Smooth muscle cell (in vitro differentiated cells): ENCODE results near the gene DDX10. TPM values are rescaled to one million over a fixed set of nuclear protein-coding genes. Genes with fewer than 3 reads are reported as not detected.

ENCODE experiments used
- DNase-seq: peaks from one replicate; lab custom pipeline; 2025; ENCODE audit not compliant: unreplicated experiment; lab: John Stamatoyannopoulos, UW
- H2AFZ ChIP-seq: fragments of 200-600 bp; sonication (generic); 2 replicates; pipeline ENCODE4 v1.6.0; 2016; ENCODE audit warnings: antibody characterized with exemption, low read depth, mild to moderate bottlenecking
- H3F3A ChIP-seq: fragments of 200-600 bp; sonication (generic); 2 replicates; pipeline ENCODE4 v1.6.0; 2017; ENCODE audit warnings: antibody characterized with exemption, low read depth
- H3K27ac ChIP-seq: fragments of 200-600 bp; sonication (generic); 2 replicates; pipeline ENCODE4 v1.5.1; 2016; ENCODE audit warnings: low read depth, mild to moderate bottlenecking
- H3K27me3 ChIP-seq: fragments of 200-600 bp; sonication (generic); 2 replicates; pipeline ENCODE4 v1.6.1; 2016; ENCODE audit warnings: low read depth, mild to moderate bottlenecking
- H3K36me3 ChIP-seq: fragments of 200-600 bp; sonication (generic); 2 replicates; pipeline ENCODE4 v1.5.1; 2016; ENCODE audit warnings: low read depth
- H3K4me1 ChIP-seq: fragments of 200-600 bp; sonication (generic); 2 replicates; pipeline ENCODE4 v1.5.1; 2016; ENCODE audit warnings: low read depth
- H3K4me2 ChIP-seq: fragments of 200-600 bp; sonication (generic); 2 replicates; pipeline ENCODE4 v1.6.0; 2016; ENCODE audit warnings: mild to moderate bottlenecking
- H3K4me3 ChIP-seq: fragments of 200-600 bp; sonication (generic); 2 replicates; pipeline ENCODE4 v1.5.1; 2016; ENCODE audit warnings: mild to moderate bottlenecking
- H3K79me2 ChIP-seq: fragments of 200-600 bp; sonication (generic); 2 replicates; pipeline ENCODE4 v1.6.0; 2016; ENCODE audit warnings: low read depth, mild to moderate bottlenecking
- H3K9ac ChIP-seq: fragments of 200-600 bp; sonication (generic); 2 replicates; pipeline ENCODE4 v1.6.0; 2016; ENCODE audit warnings: low read depth
- H3K9me3 ChIP-seq: fragments of 200-600 bp; sonication (generic); replicated peaks from 2 replicates; pipeline ENCODE4 v1.5.1; 2016; ENCODE audit warnings: low read depth
- H4K20me1 ChIP-seq: fragments of 200-600 bp; sonication (generic); 2 replicates; pipeline ENCODE4 v1.6.0; 2016; ENCODE audit warnings: low read depth
- CTCF ChIP-seq: fragments of 200-600 bp; sonication (generic); IDR thresholded peaks from 2 replicates; pipeline ENCODE4 v1.5.1; 2017; ENCODE audit warnings: borderline replicate concordance, mild to moderate bottlenecking, antibody characterized with exemption; ENCODE audit not compliant: insufficient read depth, poor library complexity, severe bottlenecking
- WGBS: methylation state at CpG from one replicate; pipeline ENCODE4 v1.1.7; 2016; ENCODE audit warnings: low lambda C conversion rate; 5-methylcytosine and 5-hydroxymethylcytosine counted together
- polyA plus RNA-seq: library from polyadenylated mRNA; unstranded; fragments of >200 nt; fragmentation: Nextera tagmentation; extraction: Ambion mirVana; gene quantifications from 2 replicates; pipeline ENCODE4 v1.2.1, GENCODE V29; 2016
- total RNA-seq: library from RNA; depleted of rRNA; stranded (reverse); fragments of >200 nt; gene quantifications from 2 replicates; pipeline ENCODE4 v1.2.3, GENCODE V29; 2014

Gene DDX10
- total and polyA plus RNA-seq, 2 experiments from 2014 or later, result 7.3 to 15.7 TPM

DNA sequence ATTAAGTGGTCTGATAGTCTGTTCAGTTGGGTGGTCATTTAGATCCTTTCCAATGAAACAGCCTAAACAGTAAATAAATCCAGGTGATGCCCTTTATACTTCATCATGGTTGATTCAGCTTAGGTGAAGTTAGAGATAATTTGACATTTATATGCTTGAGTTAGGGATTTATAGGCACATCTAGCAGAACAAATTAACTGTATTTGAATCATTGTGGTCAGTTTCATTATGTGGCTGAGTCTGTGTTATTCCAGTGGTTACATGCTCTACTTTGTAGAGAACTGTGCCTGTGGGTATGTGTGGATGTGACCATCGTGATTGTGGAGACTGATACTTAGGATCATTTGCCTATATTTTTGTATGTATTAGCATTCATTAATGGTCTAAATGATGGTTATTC lies 194.6 kb downstream of the DDX10 start:
- no peaks in the 10 kb centered on the region for H3K9me3 ChIP-seq
- no peak overlapping the region for H3K4me3 ChIP-seq
- no peaks in the 10 kb centered on the region for H3F3A ChIP-seq
- WGBS, result 63% methylated on average over 1 of the region's 1 CpG
- H3K9ac ChIP-seq, result no peak overlapping the region
- no peaks in the 10 kb centered on the region for H4K20me1 ChIP-seq
- H3K4me2 ChIP-seq, result no peak overlapping the region
- no peaks in the 10 kb centered on the region for H3K36me3 ChIP-seq
- H3K4me1 ChIP-seq, result no peaks in the 10 kb centered on the region
- peaks cover 4% of the 10 kb centered on the region for H3K79me2 ChIP-seq
- DNase-seq, result no peak
- no peak for TF ChIP-seq CTCF
- no peak overlapping the region for H3K27ac ChIP-seq
- H3K27me3 ChIP-seq, result no peaks in the 10 kb centered on the region
- H2AFZ ChIP-seq, result no peak overlapping the region

- Histone ChIP-seq H3K4me2 (no peak overlapping the region), H2AFZ (no peak overlapping the region), H3K9me3 (no peaks in the 10 kb centered on the region), H3K4me3 (no peak overlapping the region), H3K79me2 (peaks cover 4% of the 10 kb centered on the region), H3K9ac (no peak overlapping the region), H3K36me3 (no peaks in the 10 kb centered on the region), H3F3A (no peaks in the 10 kb centered on the region), H3K27ac (no peak overlapping the region), H3K4me1 (no peaks in the 10 kb centered on the region), H3K27me3 (no peaks in the 10 kb centered on the region), H4K20me1 (no peaks in the 10 kb centered on the region)
- DNase-seq, result no peak
- TF ChIP-seq CTCF, result no peak
- WGBS, result 92% methylated on average over 1 of the region's 1 CpG
These were observed 198.7 kb downstream of the DDX10 start for GRCh38 chr11:108863528-108863927.

GRCh38 chr11:108865406-108865805 lies 200.5 kb downstream of the DDX10 start:
- 61% methylated on average over 5 of the region's 5 CpGs for WGBS
- H3K27me3 ChIP-seq, result no peaks in the 10 kb centered on the region

More at GRCh38 chr11:108865406-108865805, 200.5 kb downstream of the DDX10 start:
- Histone ChIP-seq H3K9ac (no peak overlapping the region), H3F3A (peaks cover 6% of the 10 kb centered on the region), H3K4me3 (no peak overlapping the region), H4K20me1 (no peaks in the 10 kb centered on the region), H3K9me3 (no peaks in the 10 kb centered on the region), H3K27ac (no peak overlapping the region), H3K4me2 (no peak overlapping the region), H3K79me2 (peaks cover 4% of the 10 kb centered on the region), H3K36me3 (no peaks in the 10 kb centered on the region), H2AFZ (no peak overlapping the region), H3K4me1 (peaks cover 11% of the 10 kb centered on the region)
- no peak for TF ChIP-seq CTCF
- DNase-seq, result no peak
